ENCODE measurements around the gene PPP4R4.

PPP4R4 gene

GRCh38 chr14:94173885-94174603 is at the start of gene PPP4R4:
Gene PPP4R4, plus strand, starts transcription at chr14:94174322. Its CDS starts 144 bp downstream, at chr14:94174466.
- TF ChIP-seq, protein P1, sequence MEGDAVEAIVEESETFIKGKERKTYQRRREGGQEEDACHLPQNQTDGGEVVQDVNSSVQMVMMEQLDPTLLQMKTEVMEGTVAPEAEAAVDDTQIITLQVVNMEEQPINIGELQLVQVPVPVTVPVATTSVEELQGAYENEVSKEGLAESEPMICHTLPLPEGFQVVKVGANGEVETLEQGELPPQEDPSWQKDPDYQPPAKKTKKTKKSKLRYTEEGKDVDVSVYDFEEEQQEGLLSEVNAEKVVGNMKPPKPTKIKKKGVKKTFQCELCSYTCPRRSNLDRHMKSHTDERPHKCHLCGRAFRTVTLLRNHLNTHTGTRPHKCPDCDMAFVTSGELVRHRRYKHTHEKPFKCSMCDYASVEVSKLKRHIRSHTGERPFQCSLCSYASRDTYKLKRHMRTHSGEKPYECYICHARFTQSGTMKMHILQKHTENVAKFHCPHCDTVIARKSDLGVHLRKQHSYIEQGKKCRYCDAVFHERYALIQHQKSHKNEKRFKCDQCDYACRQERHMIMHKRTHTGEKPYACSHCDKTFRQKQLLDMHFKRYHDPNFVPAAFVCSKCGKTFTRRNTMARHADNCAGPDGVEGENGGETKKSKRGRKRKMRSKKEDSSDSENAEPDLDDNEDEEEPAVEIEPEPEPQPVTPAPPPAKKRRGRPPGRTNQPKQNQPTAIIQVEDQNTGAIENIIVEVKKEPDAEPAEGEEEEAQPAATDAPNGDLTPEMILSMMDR (IDR thresholded peaks at IDR 0.05; ENCODE audit: low read depth, low read length) = no peak
- peak within 1 kb of the TSS; percentile 67 for H3K4me3 ChIP-seq (ENCODE audit: low read depth, low read length)

DNA sequence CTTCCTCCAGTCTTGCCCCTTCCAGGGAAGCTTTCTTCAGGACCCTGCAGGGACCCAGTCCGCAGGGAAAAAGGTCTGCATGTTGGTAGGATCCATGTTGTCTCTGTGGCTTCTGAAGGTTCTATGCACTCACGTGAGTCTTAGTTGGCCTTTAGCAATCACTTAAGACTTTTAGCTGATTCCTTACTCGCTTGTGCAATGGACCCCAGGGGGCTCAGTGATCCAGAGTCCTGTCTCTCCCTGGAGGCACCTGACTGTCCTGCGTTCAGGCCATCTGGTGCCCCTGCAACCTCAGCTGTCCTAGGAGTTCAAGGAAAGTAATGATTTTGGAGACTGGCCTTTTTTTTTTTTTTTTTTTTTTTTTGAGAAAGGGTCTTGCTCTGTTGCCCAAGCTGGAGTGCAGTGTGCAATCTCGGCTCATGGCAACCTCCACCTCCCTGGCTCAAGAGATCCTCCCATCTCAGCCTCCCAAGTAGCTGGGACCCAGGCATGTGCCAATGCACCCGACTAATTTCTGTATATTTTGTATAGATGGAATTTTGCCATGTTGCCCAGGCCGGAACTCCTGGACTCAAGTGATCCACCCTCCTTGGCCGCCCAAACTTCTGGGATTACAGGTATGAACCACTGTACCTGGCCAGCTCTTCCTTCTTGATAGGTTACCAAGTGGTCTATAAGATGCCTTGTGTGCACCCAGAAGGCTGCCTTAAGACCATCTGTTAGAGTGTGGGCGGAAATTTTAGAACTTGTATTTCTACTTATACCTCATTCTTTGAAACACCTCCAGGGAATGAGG is 49.3 kb upstream of the PPP4R4 start:
- TF ChIP-seq, protein P1 (IDR thresholded peaks at IDR 0.05; ENCODE audit: low read depth, low read length) = no peak
- H3K4me3 ChIP-seq (ENCODE audit: low read depth, low read length) = no peak overlapping the region

- TF ChIP-seq, protein P1 (IDR thresholded peaks at IDR 0.05; ENCODE audit: low read depth, low read length) = no peak
- no peak overlapping the region for H3K4me3 ChIP-seq (ENCODE audit: low read depth, low read length)
Observed at GRCh38 chr14:94125659-94126418, 48.3 kb upstream of the PPP4R4 start.

DNA sequence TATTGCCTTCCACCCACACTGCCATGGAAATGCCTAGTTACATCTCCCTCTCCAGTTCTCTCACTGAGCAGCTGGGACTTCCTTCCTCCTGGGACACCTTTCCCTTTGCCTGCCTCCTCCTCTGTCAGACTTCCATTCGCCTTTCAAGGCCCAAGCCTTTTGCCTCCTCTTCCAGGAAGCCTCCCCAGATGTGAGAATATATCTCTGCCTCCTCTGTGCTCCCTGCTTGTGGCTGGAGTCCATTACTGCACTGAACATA is 47.8 kb upstream of the PPP4R4 start:
- TF ChIP-seq, protein P1 (IDR thresholded peaks at IDR 0.05; ENCODE audit: low read depth, low read length) = no peak
- no peak overlapping the region for H3K4me3 ChIP-seq (ENCODE audit: low read depth, low read length)

DNA sequence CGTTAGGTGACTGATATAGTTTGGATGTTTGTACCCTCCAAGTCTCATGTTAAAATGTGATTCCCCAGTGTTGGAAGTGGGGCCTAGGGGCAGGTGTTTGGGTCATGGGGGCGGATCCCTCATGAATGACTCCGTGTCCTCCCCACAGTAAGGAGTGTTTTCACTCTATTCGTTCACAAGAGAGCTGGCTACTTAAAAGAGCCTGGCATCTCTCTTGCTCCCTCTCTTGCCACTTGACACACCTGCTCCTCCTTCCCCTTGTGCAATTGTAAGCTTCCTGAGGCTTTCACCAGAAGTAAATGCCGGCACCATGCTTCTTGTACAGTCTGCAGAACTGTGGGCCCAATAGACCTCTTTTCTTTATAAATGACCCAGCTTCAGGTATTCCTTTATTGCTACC is 47.3 kb upstream of the PPP4R4 start:
- H3K4me3 ChIP-seq (ENCODE audit: low read depth, low read length) = no peak overlapping the region
- TF ChIP-seq, protein P1 (IDR thresholded peaks at IDR 0.05; ENCODE audit: low read depth, low read length) = no peak

- TF ChIP-seq, protein P1 (IDR thresholded peaks at IDR 0.05; ENCODE audit: low read depth, low read length) = no peak
- no peak overlapping the region for H3K4me3 ChIP-seq (ENCODE audit: low read depth, low read length)
Observed at GRCh38 chr14:94127330-94127729, 46.8 kb upstream of the PPP4R4 start.

Data from WI38 (cell line).